Gastrocnemius medialis (tissue), 4 donors: ENCODE measurements around the gene RALBP1.

Source experiments
- POLR2A ChIP-seq, 2 donors: fragments of 450-650 bp; IDR thresholded peaks; one replicate each; pipeline ENCODE4 v1.6.1; 2017; ENCODE audit warnings: antibody characterized with exemption in 2 of 2, mild to moderate bottlenecking in 2 of 2, moderate library complexity in 2 of 2
- TF ChIP-seq, protein P1 (sequence below), 5 experiments: fragments of 450-650 bp in 3 of 5; fragments of 200-600 bp in 2 of 5; sonication (generic) in 2 of 5; IDR thresholded peaks in 4 of 5; conservative IDR thresholded peaks in 1 of 5; 1 replicate in 4 of 5; 2 replicates in 1 of 5; pipeline ENCODE4 v1.5.1; 2016 to 2019; ENCODE audit warnings: antibody characterized with exemption in 5 of 5, mild to moderate bottlenecking in 3 of 5, moderate library complexity in 3 of 5

DNA sequence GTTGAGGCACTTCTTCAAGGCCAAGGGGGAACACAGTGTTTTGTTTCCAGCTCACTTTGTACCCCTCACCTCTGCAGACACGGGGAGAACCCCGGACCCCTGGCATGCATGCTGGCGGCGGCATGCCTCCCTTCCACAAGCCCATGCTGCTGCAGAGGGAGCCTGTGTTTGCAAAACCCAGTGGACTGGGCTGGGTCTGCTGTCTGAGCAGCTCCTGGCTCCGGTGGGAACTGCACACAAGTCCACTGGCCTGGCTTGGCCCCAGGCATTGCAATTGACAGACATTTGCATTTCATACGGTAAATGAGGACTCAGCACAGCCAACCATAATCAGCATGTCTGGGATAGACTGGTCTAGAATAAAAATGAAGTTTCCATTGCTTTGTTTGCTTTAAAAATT lies 62.4 kb downstream of the RALBP1 start:
- no peak for TF ChIP-seq POLR2A (IDR thresholded peaks at IDR 0.05)
- TF ChIP-seq, protein P1, sequence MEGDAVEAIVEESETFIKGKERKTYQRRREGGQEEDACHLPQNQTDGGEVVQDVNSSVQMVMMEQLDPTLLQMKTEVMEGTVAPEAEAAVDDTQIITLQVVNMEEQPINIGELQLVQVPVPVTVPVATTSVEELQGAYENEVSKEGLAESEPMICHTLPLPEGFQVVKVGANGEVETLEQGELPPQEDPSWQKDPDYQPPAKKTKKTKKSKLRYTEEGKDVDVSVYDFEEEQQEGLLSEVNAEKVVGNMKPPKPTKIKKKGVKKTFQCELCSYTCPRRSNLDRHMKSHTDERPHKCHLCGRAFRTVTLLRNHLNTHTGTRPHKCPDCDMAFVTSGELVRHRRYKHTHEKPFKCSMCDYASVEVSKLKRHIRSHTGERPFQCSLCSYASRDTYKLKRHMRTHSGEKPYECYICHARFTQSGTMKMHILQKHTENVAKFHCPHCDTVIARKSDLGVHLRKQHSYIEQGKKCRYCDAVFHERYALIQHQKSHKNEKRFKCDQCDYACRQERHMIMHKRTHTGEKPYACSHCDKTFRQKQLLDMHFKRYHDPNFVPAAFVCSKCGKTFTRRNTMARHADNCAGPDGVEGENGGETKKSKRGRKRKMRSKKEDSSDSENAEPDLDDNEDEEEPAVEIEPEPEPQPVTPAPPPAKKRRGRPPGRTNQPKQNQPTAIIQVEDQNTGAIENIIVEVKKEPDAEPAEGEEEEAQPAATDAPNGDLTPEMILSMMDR (IDR thresholded peaks at IDR 0.05 in 4 of 5, conservative IDR thresholded peaks at IDR 0.05 in 1 of 5) = no peak
